Upper lobe of left lung (tissue), 4 donors: ENCODE measurements around the gene TBCB.

Experiments used
- POLR2A ChIP-seq, 4 donors: fragments of 450-650 bp; IDR thresholded peaks; one replicate each; pipeline ENCODE4 v1.5.1; 2016 to 2017; ENCODE audit warnings: antibody characterized with exemption in 4 of 4, mild to moderate bottlenecking in 2 of 4
- POLR2AphosphoS5 ChIP-seq, 2 donors: sonication (generic); formaldehyde crosslinking; IDR thresholded peaks; one replicate each; pipeline ENCODE4 v1.5.1; 2017; ENCODE audit warnings: antibody characterized with exemption in 2 of 2
- TF ChIP-seq, protein P1 (sequence below), 6 experiments: fragments of 450-650 bp in 4 of 6; fragments of 200-600 bp in 2 of 6; sonication (generic) in 2 of 6; IDR thresholded peaks; one replicate each; pipeline ENCODE4 v1.5.1; 2016 to 2019; ENCODE audit warnings: antibody characterized with exemption in 6 of 6

DNA sequence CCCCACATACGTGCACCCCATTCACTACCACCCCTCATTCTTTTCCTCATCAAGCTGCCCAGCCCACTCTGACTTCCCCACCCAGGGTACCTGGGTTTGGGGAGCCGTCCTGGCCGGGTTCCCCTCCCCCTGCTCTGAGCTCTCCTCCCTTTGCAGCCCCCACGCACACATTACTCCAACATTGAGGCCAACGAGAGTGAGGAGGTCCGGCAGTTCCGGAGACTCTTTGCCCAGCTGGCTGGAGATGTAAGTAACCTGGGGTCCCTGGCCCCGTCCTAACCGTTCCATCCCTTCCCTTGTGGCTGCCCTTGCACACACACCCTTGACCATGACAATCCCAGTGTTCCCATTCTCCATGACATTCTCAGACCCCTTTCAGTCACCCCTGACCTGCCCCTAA lies 27.2 kb downstream of the TBCB start:
- TF ChIP-seq, protein P1, sequence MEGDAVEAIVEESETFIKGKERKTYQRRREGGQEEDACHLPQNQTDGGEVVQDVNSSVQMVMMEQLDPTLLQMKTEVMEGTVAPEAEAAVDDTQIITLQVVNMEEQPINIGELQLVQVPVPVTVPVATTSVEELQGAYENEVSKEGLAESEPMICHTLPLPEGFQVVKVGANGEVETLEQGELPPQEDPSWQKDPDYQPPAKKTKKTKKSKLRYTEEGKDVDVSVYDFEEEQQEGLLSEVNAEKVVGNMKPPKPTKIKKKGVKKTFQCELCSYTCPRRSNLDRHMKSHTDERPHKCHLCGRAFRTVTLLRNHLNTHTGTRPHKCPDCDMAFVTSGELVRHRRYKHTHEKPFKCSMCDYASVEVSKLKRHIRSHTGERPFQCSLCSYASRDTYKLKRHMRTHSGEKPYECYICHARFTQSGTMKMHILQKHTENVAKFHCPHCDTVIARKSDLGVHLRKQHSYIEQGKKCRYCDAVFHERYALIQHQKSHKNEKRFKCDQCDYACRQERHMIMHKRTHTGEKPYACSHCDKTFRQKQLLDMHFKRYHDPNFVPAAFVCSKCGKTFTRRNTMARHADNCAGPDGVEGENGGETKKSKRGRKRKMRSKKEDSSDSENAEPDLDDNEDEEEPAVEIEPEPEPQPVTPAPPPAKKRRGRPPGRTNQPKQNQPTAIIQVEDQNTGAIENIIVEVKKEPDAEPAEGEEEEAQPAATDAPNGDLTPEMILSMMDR (IDR thresholded peaks at IDR 0.05): no peak
- TF ChIP-seq POLR2AphosphoS5 (IDR thresholded peaks at IDR 0.05) (no peak), POLR2A (IDR thresholded peaks at IDR 0.05) (no peak)
